H1 (cell line): ENCODE measurements around the gene DNAL4. TPM values are rescaled to one million over a fixed set of nuclear protein-coding genes. Genes with fewer than 3 reads are reported as not detected.

ENCODE experiments used
- CEBPB ChIP-seq: IDR thresholded peaks from 2 replicates; pipeline ENCODE4 v1.6.1; 2012; ENCODE audit warnings: low read depth, low read length
- CHD7 ChIP-seq: fragments of 300-600 bp; sonication (generic); IDR thresholded peaks from 2 replicates; pipeline ENCODE4 v1.7.1; 2012; ENCODE audit warnings: low read length, moderate library complexity, mild to moderate bottlenecking, inconsistent platforms; ENCODE audit not compliant: insufficient replicate concordance
- CTBP2 ChIP-seq: IDR thresholded peaks from 2 replicates; pipeline ENCODE4 v1.7.0; 2011; ENCODE audit warnings: borderline replicate concordance, mild to moderate bottlenecking, moderate library complexity, mixed read lengths, low read length; ENCODE audit not compliant: insufficient read depth, insufficient read length
- EGR1 ChIP-seq: IDR thresholded peaks from 2 replicates; pipeline ENCODE4 v1.6.1; 2011; ENCODE audit warnings: low read depth, low read length, borderline replicate concordance
- FOSL1 ChIP-seq: IDR thresholded peaks from 2 replicates; pipeline ENCODE4 v1.6.1; 2011; ENCODE audit warnings: mild to moderate bottlenecking, low read depth, low read length, moderate library complexity; ENCODE audit not compliant: insufficient read depth
- HDAC2 ChIP-seq, 2 experiments: fragments of 300-600 bp in 1 of 2; sonication (generic) in 1 of 2; IDR thresholded peaks; 2 replicates each; pipeline ENCODE4 v1.6.1; 2011 to 2012; ENCODE audit warnings: low read depth in 2 of 2, low read length in 2 of 2, mild to moderate bottlenecking in 2 of 2, moderate library complexity in 2 of 2, borderline replicate concordance in 1 of 2, inconsistent platforms in 1 of 2
- KDM1A ChIP-seq: fragments of 200-600, 300-600 bp; sonication (generic); IDR thresholded peaks from 2 replicates; pipeline ENCODE4 v1.7.1; 2016; ENCODE audit warnings: mild to moderate bottlenecking, low read length, borderline replicate concordance
- MAFK ChIP-seq: IDR thresholded peaks from 2 replicates; pipeline ENCODE4 v1.6.1; 2012; ENCODE audit warnings: low read depth, mild to moderate bottlenecking, improper control_type of control experiment, low read length
- RFX5 ChIP-seq: IDR thresholded peaks from 2 replicates; pipeline ENCODE4 v1.6.1; 2011; ENCODE audit warnings: low read depth, low read length, improper control_type of control experiment, borderline replicate concordance
- SP1 ChIP-seq: IDR thresholded peaks from 2 replicates; pipeline ENCODE4 v1.6.1; 2011; ENCODE audit warnings: low read depth, low read length
- TBP ChIP-seq: IDR thresholded peaks from 2 replicates; pipeline ENCODE4 v1.6.1; 2011; ENCODE audit warnings: low read depth, low read length, improper control_type of control experiment
- TCF12 ChIP-seq: IDR thresholded peaks from 2 replicates; pipeline ENCODE4 v1.6.1; 2011; ENCODE audit warnings: low read depth, mild to moderate bottlenecking, low read length
- polyA plus RNA-seq, 7 experiments: library from polyadenylated mRNA; depleted of rRNA in 3 of 7; stranded (reverse) in 5 of 7; unstranded in 2 of 7; fragments of >200 nt in 5 of 7; fragments of 200-250 nt in 2 of 7; gene quantifications; 1 replicate in 5 of 7; 2 replicates in 1 of 7; 4 replicates in 1 of 7; pipeline versions ENCODE4 v1.2.1 to v1.2.3, GENCODE V29; 2011 to 2013; ENCODE audit warnings: missing spikeins in 2 of 7, mixed read lengths in 2 of 7
- total RNA-seq: library from RNA; stranded (reverse); fragmentation: NEBNext Ultra II Directional; extraction: Animal tissue kit (Norgen Biotek cat#: 25700); gene quantifications from 2 replicates; pipeline ENCODE4 v1.2.1, GENCODE V29; 2021

The DNAL4 gene
- total and polyA plus RNA-seq, 2 of the 8 experiments (the other 6 are each of a cell fraction or from before 2014, with no cell fraction given) = 8.8 to 14.0 TPM

- no peak for TF ChIP-seq CHD7
- TF ChIP-seq MAFK = no peak
- TF ChIP-seq FOSL1 = no peak
- no peak for TF ChIP-seq RFX5
- TF ChIP-seq TBP = no peak
- TF ChIP-seq EGR1 = no peak
- no peak for TF ChIP-seq TCF12
- TF ChIP-seq HDAC2 (IDR thresholded peaks at IDR 0.05; ENCODE audit: borderline replicate concordance in 1 of 2, low read depth in 2 of 2, low read length in 2 of 2) = no peak
- TF ChIP-seq SP1 = no peak
- no peak for TF ChIP-seq CTBP2
- no peak for TF ChIP-seq CEBPB
- no peak for TF ChIP-seq KDM1A
- TF ChIP-seq, all 59 proteins: peak for 0
Observed at GRCh38 chr22:38750638-38751037, 43.3 kb downstream of the DNAL4 start (continued).
